Activated naive CD8-positive, alpha-beta T cell treated with anti-CD3 and anti-CD28 coated beads, Interleukin-2, amount 10 ng/mL, durations not matched to agents 7 days and 5 days (primary cell): ENCODE results near the gene SRRM4. TPM values are rescaled to one million over a fixed set of nuclear protein-coding genes. Genes with fewer than 3 reads are reported as not detected.
"Not testable (repeated sequence)": the region's sequence is repeated elsewhere in the genome, so short reads cannot be mapped to it uniquely, and the experiment has no call there.

Experiments used
- ATAC-seq: fragments of 150-1000 bp; cut with Tn5 transposase; one replicate; pipeline ENCODE4 v1.10.0; 2021; ENCODE audit warnings: low read depth, moderate library complexity
- POLR2A ChIA-PET: fragments of 350-600 bp; sonication (Branson Sonifier 250); formaldehyde crosslinking; loops from one replicate; lab custom pipeline; 2021; ENCODE audit warnings: antibody characterized with exemption; lab: Charles Lee
- DNase-seq: peaks from one replicate; pipeline ENCODE4 v3.0.0; 2021
- H3K27ac Mint-ChIP-seq: one replicate; pipeline ENCODE4 v1.8.0; 2022; ENCODE audit warnings: mild to moderate bottlenecking, mixed read lengths
- H3K27me3 Mint-ChIP-seq: one replicate; pipeline ENCODE4 v1.8.0; 2022; ENCODE audit warnings: mild to moderate bottlenecking, moderate library complexity, mixed read lengths
- H3K36me3 Mint-ChIP-seq: one replicate; pipeline ENCODE4 v1.8.0; 2021; ENCODE audit warnings: mild to moderate bottlenecking, mixed read lengths
- H3K4me1 Mint-ChIP-seq: one replicate; pipeline ENCODE4 v1.8.0; 2021; ENCODE audit warnings: mixed read lengths
- H3K4me3 Mint-ChIP-seq: one replicate; pipeline ENCODE4 v1.8.0; 2022; ENCODE audit warnings: mild to moderate bottlenecking, moderate library complexity, mixed read lengths
- H3K9me3 Mint-ChIP-seq: one replicate; pipeline ENCODE4 v1.8.0; 2021; ENCODE audit warnings: mixed read lengths
- total RNA-seq, 2 experiments: library from RNA; stranded (reverse); gene quantifications; one replicate each; pipeline ENCODE4 v1.2.3, GENCODE V29; 2021

Gene SRRM4
- total RNA-seq, 2 experiments from 2014 or later: not detected

DNA sequence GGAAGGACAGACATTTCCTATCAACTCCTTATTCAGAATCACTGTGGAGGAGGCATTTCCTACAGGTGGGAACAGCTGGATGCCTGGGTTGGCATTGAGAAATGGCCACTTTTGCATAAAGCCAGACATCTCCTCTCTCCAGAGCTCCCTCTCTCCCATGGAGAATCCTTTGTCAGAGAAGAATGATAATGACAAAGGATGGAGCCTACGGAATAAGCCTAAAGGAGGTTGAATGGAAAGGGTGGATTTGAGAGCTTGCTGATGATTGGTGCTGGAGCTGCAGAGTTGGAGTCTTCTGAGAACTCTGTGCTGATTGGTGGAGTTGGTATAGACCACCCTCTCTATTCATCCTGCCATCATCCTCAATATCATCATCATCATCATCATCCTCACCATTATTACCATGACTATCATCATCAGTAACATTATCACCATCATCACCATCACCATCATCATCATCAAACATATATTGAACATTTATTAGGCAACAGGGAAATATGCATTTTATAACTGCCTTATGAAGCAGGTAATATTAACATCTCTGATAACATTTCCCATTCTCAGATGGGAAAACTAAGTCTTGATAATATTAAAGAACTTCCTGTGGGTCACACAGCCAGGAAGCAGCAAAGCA is 108.2 kb downstream of the SRRM4 start:
- no peaks in the 10 kb centered on the region for H3K9me3 Mint-ChIP-seq
- H3K4me1 Mint-ChIP-seq: no peaks in the 10 kb centered on the region
- no peaks in the 10 kb centered on the region for H3K27me3 Mint-ChIP-seq
- no peaks in the 10 kb centered on the region for H3K36me3 Mint-ChIP-seq
- H3K27ac Mint-ChIP-seq: no peak overlapping the region
- no peak overlapping the region for H3K4me3 Mint-ChIP-seq
- no peak for DNase-seq
- ATAC-seq: no peak
- POLR2A ChIA-PET: no interaction called here

DNA sequence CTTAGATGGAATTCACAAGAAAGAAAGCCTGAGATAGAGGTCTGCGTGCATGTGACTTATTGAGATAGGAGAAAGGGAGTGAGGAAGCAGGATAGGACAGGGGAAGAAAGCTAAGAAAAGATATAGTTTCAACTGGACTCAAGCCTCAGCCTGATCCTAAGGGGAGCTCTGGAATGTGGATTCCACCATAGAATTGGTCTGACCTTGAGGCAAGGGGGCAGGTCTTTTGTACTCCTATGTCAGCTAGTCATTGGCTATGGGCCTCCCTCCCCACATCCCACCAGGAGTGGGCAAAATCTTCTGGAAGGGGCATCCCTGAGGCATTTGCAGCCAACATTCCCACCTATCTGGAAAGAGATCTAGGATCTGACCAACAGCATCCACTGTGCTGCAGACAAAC is 108.9 kb downstream of the SRRM4 start:
- Mint-ChIP-seq H3K27ac (no peak overlapping the region), H3K4me1 (no peaks in the 10 kb centered on the region), H3K36me3 (no peaks in the 10 kb centered on the region), H3K27me3 (no peaks in the 10 kb centered on the region), H3K4me3 (no peak overlapping the region), H3K9me3 (no peaks in the 10 kb centered on the region)
- no peak for ATAC-seq
- POLR2A ChIA-PET: no interaction called here
- DNase-seq: no peak

DNA sequence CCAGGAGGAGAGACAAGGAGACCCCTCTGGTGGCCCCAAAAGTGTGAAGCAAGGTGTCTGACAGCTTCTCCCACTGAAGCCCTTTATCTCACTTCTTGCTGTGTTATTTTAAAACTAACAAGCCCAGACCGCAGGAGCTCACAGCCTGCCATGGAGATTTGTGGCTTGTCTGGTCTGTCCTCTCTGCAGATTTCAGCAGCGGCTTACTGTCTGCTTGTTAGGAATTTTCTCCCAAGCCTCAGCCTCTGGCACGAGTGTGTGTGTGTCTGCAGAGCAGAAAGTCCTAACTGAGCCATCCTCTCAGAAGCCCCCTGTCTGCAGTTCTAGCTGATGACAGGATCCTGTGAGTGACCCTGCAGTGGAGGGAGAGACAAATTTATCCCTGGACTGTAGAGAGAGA is 109.5 kb downstream of the SRRM4 start:
- POLR2A ChIA-PET: no interaction called here

DNA sequence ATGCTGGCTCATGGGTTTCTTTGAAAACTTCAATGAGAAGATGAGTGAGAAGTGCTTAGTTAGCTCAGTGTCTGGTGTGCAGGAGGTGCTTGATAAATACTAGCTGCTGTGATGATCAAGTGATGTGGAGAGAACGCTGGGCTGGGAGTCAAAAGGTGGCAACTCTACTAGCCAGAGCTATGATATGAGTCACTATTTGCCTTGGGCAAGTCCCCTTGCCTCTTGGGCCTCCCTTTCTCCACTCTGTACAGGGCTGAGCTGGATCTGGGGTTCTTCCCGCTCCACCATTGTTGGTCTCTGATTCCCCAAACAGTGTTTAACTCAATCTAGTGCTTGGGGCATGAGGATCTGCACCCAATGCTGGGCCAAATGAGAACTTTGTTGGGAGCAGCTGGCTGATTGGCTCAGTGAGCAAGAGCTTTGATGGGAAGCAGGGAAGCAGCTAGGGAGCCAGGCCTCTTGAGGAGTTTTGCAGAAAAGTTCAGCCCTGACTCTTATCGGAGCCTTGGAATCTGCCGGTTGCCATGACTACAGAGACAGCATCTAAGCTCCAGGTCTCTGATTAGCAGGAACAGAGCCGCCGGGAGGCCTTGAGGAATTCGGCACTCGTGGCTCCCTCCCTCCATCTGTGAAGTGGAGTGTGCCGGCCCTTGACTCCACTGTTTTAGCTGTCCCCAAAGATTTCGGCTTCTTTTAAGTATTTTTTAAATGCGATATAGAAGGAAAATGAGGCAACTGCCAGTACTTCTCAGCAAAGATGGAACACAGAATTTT is 115.3 kb downstream of the SRRM4 start:
- Mint-ChIP-seq H3K4me1 (no peaks in the 10 kb centered on the region), H3K27me3 (no peaks in the 10 kb centered on the region), H3K4me3 (no peak overlapping the region), H3K9me3 (peaks cover 5% of the 10 kb centered on the region), H3K36me3 (no peaks in the 10 kb centered on the region), H3K27ac (no peak overlapping the region)
- DNase-seq (no peak), ATAC-seq (no peak)
- POLR2A ChIA-PET: no interaction called here

More for the DNA sequence above, 109.5 kb downstream of the SRRM4 start:
- no peaks in the 10 kb centered on the region for H3K27me3 Mint-ChIP-seq
- H3K36me3 Mint-ChIP-seq: no peaks in the 10 kb centered on the region
- no peak overlapping the region for H3K4me3 Mint-ChIP-seq
- no peak for DNase-seq
- ATAC-seq: no peak
- no peak overlapping the region for H3K27ac Mint-ChIP-seq
- no peaks in the 10 kb centered on the region for H3K9me3 Mint-ChIP-seq
- no peaks in the 10 kb centered on the region for H3K4me1 Mint-ChIP-seq

DNA sequence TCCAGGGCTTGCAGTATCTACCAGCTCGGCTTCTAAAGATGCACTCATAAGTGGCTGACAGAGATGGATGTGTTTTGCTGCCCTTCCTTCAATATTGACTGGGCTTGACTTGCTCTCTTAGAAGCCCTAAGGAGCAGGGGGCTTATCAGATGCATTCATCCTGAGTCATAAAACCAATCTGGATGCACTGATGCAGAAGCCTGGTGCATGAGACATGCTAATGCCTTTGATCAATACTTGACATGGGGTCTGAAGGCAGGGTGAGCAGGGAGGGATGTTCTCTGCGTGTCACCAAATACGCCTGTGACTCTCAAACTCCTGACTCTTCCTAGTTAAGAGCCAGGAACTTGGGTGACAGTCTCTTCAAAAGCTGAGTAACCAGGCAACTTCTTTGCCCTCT is 119.6 kb downstream of the SRRM4 start:
- Mint-ChIP-seq H3K27me3 (no peaks in the 10 kb centered on the region), H3K9me3 (peaks cover 6% of the 10 kb centered on the region), H3K4me3 (no peak overlapping the region), H3K27ac (no peak overlapping the region), H3K36me3 (no peaks in the 10 kb centered on the region), H3K4me1 (no peaks in the 10 kb centered on the region)
- POLR2A ChIA-PET: no interaction called here
- no peak for DNase-seq
- no peak for ATAC-seq

DNA sequence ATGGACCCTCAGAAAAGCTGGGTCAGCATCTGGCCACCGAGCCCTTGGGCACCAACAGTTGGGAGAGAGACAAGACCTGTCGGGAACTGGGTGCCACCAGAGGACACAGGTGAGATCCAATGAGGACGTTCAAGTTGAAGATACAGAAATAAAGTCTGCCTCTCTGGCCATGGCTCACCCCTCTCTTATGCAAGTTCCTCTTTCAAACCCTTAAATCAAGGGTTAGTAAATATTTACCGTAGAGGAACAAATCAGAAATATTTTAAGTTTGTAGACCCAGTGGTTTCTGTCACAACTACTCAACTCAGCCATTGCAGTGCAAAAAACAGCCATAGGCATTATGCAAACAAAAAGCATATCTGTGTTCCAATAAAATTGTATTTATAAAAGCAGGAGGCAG is 120.9 kb downstream of the SRRM4 start:
- no peak overlapping the region for H3K4me3 Mint-ChIP-seq
- ATAC-seq (no peak), DNase-seq (no peak)
- peaks cover 6% of the 10 kb centered on the region for H3K9me3 Mint-ChIP-seq
- POLR2A ChIA-PET: no interaction called here
- no peak overlapping the region for H3K27ac Mint-ChIP-seq
- H3K36me3 Mint-ChIP-seq: no peaks in the 10 kb centered on the region
- no peaks in the 10 kb centered on the region for H3K27me3 Mint-ChIP-seq
- H3K4me1 Mint-ChIP-seq: no peaks in the 10 kb centered on the region

- Mint-ChIP-seq H3K36me3 (no peaks in the 10 kb centered on the region), H3K4me1 (no peaks in the 10 kb centered on the region), H3K27me3 (no peaks in the 10 kb centered on the region), H3K4me3 (no peak overlapping the region), H3K27ac (no peak overlapping the region), H3K9me3 (peaks cover 4% of the 10 kb centered on the region)
- ATAC-seq: no peak
- DNase-seq: no peak
- POLR2A ChIA-PET: no interaction called here
Measured at GRCh38 chr12:119102714-119103113, 121.4 kb downstream of the SRRM4 start.

GRCh38 chr12:119104969-119105368 is 123.6 kb downstream of the SRRM4 start:
- H3K9me3 Mint-ChIP-seq, H3K4me3 Mint-ChIP-seq, ATAC-seq, DNase-seq, H3K36me3 Mint-ChIP-seq, H3K27me3 Mint-ChIP-seq, POLR2A ChIA-PET, H3K4me1 Mint-ChIP-seq, H3K27ac Mint-ChIP-seq: not testable (repeated sequence)

DNA sequence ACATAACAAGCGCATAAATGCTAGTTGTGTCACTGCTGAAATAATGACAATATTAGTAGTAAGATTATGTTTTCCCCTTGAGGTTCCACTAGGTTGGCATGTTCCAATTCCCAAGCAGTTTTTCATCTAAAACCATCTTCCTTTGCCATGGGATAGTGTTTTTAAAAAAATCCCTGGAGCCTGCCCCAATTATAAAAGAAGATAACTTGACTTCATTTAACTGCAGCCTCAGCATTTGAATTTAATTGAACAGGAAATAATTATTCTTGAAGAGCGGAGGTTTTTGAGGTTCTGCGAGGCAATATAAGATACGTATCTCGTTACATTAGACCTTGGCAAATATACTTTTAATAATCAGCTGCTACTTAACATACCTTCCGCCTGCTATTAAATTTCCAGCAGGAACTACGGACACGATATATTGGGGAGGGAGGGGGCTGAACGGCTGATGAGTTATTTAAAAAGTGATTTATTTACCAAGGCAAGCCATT is 132.2 kb downstream of the SRRM4 start:
- Mint-ChIP-seq H3K4me1 (no peaks in the 10 kb centered on the region), H3K27me3 (no peaks in the 10 kb centered on the region), H3K36me3 (no peaks in the 10 kb centered on the region), H3K4me3 (no peak overlapping the region), H3K27ac (no peak overlapping the region), H3K9me3 (peaks cover 2% of the 10 kb centered on the region)
- no peak for DNase-seq
- ATAC-seq: no peak
- POLR2A ChIA-PET: no interaction called here

DNA sequence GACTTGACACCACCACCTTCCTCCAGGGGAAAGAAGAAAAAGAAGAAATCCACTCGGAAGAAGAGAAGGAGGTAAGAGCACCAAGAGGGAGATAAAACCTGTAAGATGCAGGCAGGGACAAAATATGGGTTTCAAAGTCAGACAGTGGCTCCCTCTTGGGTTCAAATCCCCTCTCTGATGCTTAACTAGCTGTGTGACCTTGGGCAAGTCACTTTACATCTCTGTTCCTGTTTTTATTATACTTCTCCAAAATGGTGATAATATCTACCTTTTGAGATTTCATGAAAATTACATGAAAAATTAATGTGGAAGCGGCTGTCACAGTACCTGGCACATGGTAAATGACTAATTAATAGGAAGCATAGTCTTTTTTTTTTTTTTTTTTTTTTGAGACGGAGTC is 133.0 kb downstream of the SRRM4 start:
- Mint-ChIP-seq H3K4me3 (no peak overlapping the region), H3K27me3 (no peaks in the 10 kb centered on the region), H3K27ac (no peak overlapping the region), H3K9me3 (no peaks in the 10 kb centered on the region), H3K36me3 (no peaks in the 10 kb centered on the region), H3K4me1 (no peaks in the 10 kb centered on the region)
- POLR2A ChIA-PET: interaction anchor here (0.7 kb wide), 1 partner anchor 236 kb away, joined by 3 read pairs; no protein-coding TSS in a partner anchor
- ATAC-seq: no peak
- DNase-seq: no peak

DNA sequence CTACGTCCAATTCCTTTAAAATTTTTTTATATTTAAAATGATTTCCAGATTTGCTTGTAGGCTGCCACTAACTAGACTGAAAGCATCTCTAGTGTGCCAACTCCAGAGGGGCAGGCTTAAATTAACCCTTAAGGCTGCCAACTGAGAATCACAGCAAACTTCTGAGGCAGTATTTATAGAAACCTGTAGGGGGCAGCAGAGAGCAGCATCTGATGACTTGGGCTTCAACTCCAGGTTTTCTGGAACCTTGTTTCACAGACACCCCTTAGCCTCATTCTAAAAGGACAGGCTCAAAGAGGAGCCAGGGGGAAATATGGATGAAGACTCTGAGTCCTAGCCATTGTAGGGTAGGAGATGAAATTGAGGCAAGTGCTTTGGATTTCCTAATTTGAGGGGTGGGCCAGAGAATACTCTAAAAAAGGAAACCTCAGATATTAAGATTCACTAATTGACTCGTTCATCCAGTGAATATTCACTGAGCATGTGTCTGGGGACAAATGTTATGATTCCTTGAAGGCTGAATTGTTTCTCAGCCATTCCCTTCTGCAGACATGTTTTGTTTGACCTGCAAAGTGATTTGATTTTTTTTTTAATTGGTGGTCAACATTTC is 134.1 kb downstream of the SRRM4 start:
- H3K4me3 Mint-ChIP-seq: no peak overlapping the region
- no peaks in the 10 kb centered on the region for H3K27me3 Mint-ChIP-seq
- H3K36me3 Mint-ChIP-seq: no peaks in the 10 kb centered on the region
- ATAC-seq: no peak
- DNase-seq: no peak
- no peak overlapping the region for H3K27ac Mint-ChIP-seq
- no peaks in the 10 kb centered on the region for H3K4me1 Mint-ChIP-seq
- no peaks in the 10 kb centered on the region for H3K9me3 Mint-ChIP-seq
- POLR2A ChIA-PET: no interaction called here

- no peak for ATAC-seq
- Mint-ChIP-seq H3K27me3 (no peaks in the 10 kb centered on the region), H3K27ac (no peak overlapping the region), H3K4me1 (no peaks in the 10 kb centered on the region), H3K36me3 (no peaks in the 10 kb centered on the region), H3K9me3 (no peaks in the 10 kb centered on the region), H3K4me3 (no peak overlapping the region)
- no peak for DNase-seq
- POLR2A ChIA-PET: no interaction called here
Measured at GRCh38 chr12:119117936-119118335, 136.6 kb downstream of the SRRM4 start.

DNA sequence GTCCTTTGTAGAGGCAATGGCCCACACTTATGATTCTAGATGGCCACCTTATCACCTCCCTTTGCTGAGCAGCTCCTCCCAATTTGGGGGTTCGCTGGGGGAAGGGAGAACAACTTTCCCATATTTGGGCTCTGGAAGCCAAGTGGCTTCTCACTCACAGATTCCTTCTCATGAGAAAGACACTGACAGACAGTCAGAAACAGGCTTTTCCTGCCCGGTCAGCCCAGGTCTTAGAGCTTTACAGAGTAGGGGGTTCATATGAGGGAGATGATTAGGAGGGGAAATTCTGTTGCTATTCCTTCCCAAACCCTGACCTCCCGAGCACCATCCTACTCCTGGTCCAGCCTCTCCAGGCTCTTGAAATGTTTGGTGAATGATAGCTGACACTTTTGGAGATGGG is 137.3 kb downstream of the SRRM4 start:
- Mint-ChIP-seq H3K27ac (no peak overlapping the region), H3K4me1 (no peaks in the 10 kb centered on the region), H3K9me3 (no peaks in the 10 kb centered on the region), H3K36me3 (no peaks in the 10 kb centered on the region), H3K27me3 (no peaks in the 10 kb centered on the region), H3K4me3 (no peak overlapping the region)
- DNase-seq (no peak), ATAC-seq (no peak)
- POLR2A ChIA-PET: no interaction called here

- H3K4me3 Mint-ChIP-seq: no peak overlapping the region
- no peaks in the 10 kb centered on the region for H3K4me1 Mint-ChIP-seq
- DNase-seq (no peak), ATAC-seq (no peak)
- no peak overlapping the region for H3K27ac Mint-ChIP-seq
- no peaks in the 10 kb centered on the region for H3K9me3 Mint-ChIP-seq
- no peaks in the 10 kb centered on the region for H3K27me3 Mint-ChIP-seq
- no peaks in the 10 kb centered on the region for H3K36me3 Mint-ChIP-seq
- POLR2A ChIA-PET: interaction anchor here (0.6 kb wide), 1 partner anchor 12 kb away, joined by 5 read pairs; no protein-coding TSS in a partner anchor
Measured at GRCh38 chr12:119122047-119122446, 140.7 kb downstream of the SRRM4 start.
